ENCODE results near the gene PROB1. TPM values are rescaled to one million over a fixed set of nuclear protein-coding genes. Genes with fewer than 3 reads are reported as not detected.

The PROB1 gene
- total and polyA plus RNA-seq, 9 of the 15 experiments (the other 6 are each of a cell fraction or from before 2014, with no cell fraction given): 0.01 to 1.8 (median 0.47) TPM

DNA sequence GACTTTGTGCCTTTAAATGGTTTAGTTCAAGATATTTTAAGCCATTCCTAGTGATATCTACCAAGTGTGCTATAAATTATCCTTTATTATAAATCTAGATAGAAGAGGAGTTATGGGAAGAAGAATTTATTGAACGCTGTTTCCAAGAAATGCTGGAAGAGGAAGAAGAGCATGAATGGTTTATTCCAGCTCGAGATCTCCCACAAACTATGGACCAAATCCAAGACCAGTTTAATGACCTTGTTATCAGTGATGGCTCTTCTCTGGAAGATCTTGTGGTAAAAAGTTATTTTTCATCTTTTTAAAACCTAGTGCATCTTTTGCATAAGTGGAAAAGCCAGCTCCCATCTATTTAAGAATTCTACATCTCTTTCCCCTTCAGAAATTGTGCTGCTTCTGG is 30.4 kb downstream of the PROB1 start (continued):
- TF ChIP-seq CHAMP1 (IDR thresholded peaks at IDR 0.05): no peak
- TF ChIP-seq KAT7 (CRISPR knock-in tag; IDR thresholded peaks at IDR 0.05; ENCODE audit: borderline replicate concordance): no peak
- TF ChIP-seq ZNF3 (CRISPR knock-in tag; IDR thresholded peaks at IDR 0.05): no peak
- TF ChIP-seq ZEB2 (IDR thresholded peaks at IDR 0.05): no peak

GRCh38 chr5:139363937-139364336 is 31.0 kb downstream of the PROB1 start:
- FAIRE-seq: no peak
- no peak for DNase-seq (ENCODE audit: extremely low read depth in 1 of 4, low spot score in 3 of 4)
- WGBS (ENCODE audit: insufficient coverage, low coverage, missing lambda C conversion rate): 89% methylated on average over 2 of the region's 2 CpGs
- ChIA-PET CTCF (ENCODE audit: low intra/inter-chr PET ratio) (no interaction called here), POLR2A (interaction anchor here (1.5 kb wide), 1 partner anchor 18 kb away, joined by 6 read pairs; no protein-coding TSS in a partner anchor)
- intact Hi-C loops (cut with micrococcal nuclease): no loop called here
- H3K27me3 ChIP-seq (ENCODE audit: control insufficient read depth in 2 of 2, insufficient read depth in 2 of 2, low read length in 2 of 2): no peaks in the 10 kb centered on the region
- H3K9me3 ChIP-seq (replicated peaks; ENCODE audit: control insufficient read depth, insufficient read depth, low read depth, low read length): no peaks in the 10 kb centered on the region
- H3K36me3 ChIP-seq (ENCODE audit: control insufficient read depth, insufficient read depth, low read length): peaks cover 53% of the 10 kb centered on the region
- H3K4me1 ChIP-seq (replicated peaks in 1 of 2; ENCODE audit: control insufficient read depth in 2 of 2, insufficient read depth in 2 of 2, low read length in 2 of 2): no peaks in the 10 kb centered on the region
- H3K9me1 ChIP-seq (ENCODE audit: control insufficient read depth, insufficient read depth, low read length): no peaks in the 10 kb centered on the region
- TF ChIP-seq ZNF644 (tag; IDR thresholded peaks at IDR 0.05; ENCODE audit: low read depth) (no peak), WHSC1 (IDR thresholded peaks at IDR 0.05; ENCODE audit: low read length) (no peak), RFX7 (CRISPR knock-in tag; IDR thresholded peaks at IDR 0.05) (no peak), SP2 (IDR thresholded peaks at IDR 0.05; ENCODE audit: extremely low read depth, low read depth, low read length, poor library complexity, severe bottlenecking) (no peak), TEAD2 (tag; IDR thresholded peaks at IDR 0.05) (no peak), ZNF263 (CRISPR knock-in tag; IDR thresholded peaks at IDR 0.05; ENCODE audit: borderline replicate concordance) (no peak)
- in situ Hi-C loops (cut with MboI): no loop called here
- H3K4me3 ChIP-seq: no peak overlapping the region
- H3K27ac ChIP-seq (ENCODE audit: extremely low read depth, low read depth, low read length): no peak overlapping the region
- no peak overlapping the region for H3K4me2 ChIP-seq (ENCODE audit: insufficient read depth, low read length)
- BruUV-seq (replicated peaks): no TSS peak
- H3K9ac ChIP-seq (ENCODE audit: insufficient read depth in 1 of 2, low read depth in 2 of 2, low read length in 2 of 2): no peak overlapping the region
- H4K20me1 ChIP-seq (replicated peaks; ENCODE audit: control insufficient read depth, insufficient read depth, low read length): peaks cover 4% of the 10 kb centered on the region; the same call in 1 of the 2 replicates
- H2AFZ ChIP-seq (ENCODE audit: low read depth, low read length): no peak overlapping the region
- H3K79me2 ChIP-seq (ENCODE audit: control insufficient read depth, insufficient read depth, low read length): peaks cover 32% of the 10 kb centered on the region
- ATAC-seq: no peak
